HG03196 (cell line): Measurements from ENCODE around the gene CDC25B.

ENCODE experiments used
- ATAC-seq: cut with Tn5 transposase; IDR thresholded peaks from one replicate; pipeline ENCODE4 v1.9.1; 2021; ENCODE audit not compliant: unreplicated experiment

CDC25B gene

GRCh38 chr20:3802524-3803239, 6.6 kb downstream of the CDC25B start:
- ATAC-seq = no peak

DNA sequence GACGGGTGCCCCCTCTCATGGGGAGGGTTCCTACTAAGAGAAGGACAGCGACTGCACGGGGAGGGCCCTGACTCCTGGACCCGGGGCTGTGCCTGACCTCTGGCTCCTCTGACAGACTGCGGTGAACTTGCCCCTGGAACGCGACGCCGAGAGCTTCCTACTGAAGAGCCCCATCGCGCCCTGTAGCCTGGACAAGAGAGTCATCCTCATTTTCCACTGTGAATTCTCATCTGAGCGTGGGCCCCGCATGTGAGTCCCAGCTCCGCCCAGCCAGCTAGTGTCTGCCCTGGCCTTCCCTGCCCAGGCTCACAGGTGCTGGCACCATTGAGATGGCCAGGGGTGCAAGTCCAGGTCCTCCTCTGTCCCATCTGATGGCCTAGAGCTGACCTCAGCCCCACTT, 7.2 kb downstream of the CDC25B start:
- no peak for ATAC-seq

DNA sequence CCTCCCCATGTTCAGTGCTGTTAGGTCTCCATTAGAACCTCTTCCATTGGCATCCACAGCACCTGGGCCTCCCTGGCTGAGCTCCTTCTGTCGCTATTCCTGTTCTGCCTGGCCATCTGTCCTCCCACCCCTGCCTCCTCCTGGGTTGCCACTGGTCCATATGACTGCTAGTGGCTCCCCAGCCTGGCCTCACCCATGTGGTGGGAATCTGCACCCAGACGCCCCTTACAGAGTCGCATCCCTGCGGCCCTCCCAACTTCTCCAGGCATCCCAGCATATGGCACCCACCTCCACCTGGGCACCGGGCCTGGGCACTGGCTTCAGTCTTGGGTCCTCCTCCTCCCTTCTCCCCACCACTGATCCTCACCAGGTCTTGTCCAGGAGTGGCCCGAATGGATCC, 7.7 kb downstream of the CDC25B start:
- ATAC-seq = no peak

DNA sequence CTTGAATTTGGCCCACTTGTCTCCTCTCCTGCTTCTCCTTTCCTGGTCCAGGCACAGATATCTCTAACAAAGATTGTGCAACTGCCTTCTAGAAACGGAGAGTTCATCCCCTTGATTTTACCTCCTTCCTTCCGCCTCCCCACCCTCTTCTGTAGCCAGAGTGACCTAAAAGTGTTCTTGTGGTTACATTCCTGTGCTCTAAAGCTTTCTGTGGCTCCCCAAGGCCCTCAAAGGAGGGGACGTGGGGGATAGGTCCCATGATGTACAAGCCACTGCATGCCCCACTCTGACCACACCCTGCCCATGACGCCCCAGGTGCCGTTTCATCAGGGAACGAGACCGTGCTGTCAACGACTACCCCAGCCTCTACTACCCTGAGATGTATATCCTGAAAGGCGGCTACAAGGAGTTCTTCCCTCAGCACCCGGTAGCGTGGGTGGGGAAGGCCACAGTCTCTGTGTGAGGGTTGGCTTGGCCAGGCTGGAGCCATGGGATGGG, 8.2 kb downstream of the CDC25B start:
- ATAC-seq = no peak

DNA sequence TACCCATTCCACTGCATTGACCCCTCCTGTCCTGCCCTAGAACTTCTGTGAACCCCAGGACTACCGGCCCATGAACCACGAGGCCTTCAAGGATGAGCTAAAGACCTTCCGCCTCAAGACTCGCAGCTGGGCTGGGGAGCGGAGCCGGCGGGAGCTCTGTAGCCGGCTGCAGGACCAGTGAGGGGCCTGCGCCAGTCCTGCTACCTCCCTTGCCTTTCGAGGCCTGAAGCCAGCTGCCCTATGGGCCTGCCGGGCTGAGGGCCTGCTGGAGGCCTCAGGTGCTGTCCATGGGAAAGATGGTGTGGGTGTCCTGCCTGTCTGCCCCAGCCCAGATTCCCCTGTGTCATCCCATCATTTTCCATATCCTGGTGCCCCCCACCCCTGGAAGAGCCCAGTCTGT, 8.7 kb downstream of the CDC25B start:
- no peak for ATAC-seq

DNA sequence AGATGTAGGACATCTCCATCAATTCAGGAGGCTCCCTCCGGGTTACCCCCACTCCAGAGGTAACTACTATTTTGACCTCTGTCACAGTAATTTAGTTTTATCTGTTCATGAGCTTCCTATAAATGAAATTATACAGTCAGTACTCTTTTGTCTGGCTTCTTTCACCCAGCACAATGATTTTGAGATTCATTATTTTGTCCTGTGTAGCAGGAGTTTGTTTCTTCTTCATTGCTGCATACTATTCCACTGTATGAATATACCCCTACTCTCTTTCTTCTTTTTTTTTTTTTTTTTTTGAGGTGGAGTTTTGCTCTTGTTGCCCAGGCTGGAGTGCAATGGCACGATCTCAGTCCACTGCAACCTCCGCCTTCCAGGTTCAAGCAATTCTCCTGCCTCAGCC, 12.4 kb downstream of the CDC25B start:
- no peak for ATAC-seq

GRCh38 chr20:3811467-3812258, 15.6 kb downstream of the CDC25B start:
- peak; percentile 52 for ATAC-seq

- no peak for ATAC-seq
These were observed 16.2 kb downstream of the CDC25B start for GRCh38 chr20:3812259-3812681.

- ATAC-seq = no peak
These were observed 17.1 kb downstream of the CDC25B start for GRCh38 chr20:3812975-3813847.

DNA sequence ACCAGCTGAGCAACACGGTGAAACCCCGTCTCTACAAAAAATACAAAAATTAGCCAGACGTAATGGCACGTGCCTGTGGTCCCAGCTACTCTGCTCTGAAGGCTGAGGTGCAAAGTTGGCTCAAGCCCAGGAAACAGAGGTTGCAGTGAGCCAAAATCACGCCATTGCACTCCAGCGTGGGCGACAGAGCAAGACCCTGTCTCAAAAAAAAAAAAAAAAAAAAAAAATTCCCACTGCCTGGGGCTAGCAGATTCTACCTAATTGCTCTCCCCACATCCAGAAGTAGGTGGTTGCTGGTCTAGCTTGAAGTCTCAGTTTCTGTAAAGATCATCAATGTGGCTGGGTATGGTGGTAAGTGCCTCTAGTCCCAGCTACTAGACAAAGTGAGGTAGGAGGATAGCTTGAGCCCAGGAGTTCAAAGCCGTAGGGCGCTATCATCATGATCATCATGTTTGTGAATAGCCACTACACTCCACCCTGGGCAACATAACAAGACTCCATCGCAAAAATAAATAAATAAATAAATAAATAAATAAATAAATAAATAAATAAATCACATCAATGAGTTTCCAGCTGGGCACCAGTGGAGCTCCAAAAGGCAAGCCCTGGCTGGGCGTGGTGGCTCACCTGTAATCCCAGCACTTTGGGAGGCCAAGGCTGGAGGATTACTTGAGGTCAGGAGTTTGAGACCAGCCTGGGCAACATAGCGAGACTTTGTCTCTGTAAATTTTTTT, 17.9 kb downstream of the CDC25B start:
- no peak for ATAC-seq

GRCh38 chr20:3814928-3815495, 18.9 kb downstream of the CDC25B start:
- ATAC-seq = no peak

DNA sequence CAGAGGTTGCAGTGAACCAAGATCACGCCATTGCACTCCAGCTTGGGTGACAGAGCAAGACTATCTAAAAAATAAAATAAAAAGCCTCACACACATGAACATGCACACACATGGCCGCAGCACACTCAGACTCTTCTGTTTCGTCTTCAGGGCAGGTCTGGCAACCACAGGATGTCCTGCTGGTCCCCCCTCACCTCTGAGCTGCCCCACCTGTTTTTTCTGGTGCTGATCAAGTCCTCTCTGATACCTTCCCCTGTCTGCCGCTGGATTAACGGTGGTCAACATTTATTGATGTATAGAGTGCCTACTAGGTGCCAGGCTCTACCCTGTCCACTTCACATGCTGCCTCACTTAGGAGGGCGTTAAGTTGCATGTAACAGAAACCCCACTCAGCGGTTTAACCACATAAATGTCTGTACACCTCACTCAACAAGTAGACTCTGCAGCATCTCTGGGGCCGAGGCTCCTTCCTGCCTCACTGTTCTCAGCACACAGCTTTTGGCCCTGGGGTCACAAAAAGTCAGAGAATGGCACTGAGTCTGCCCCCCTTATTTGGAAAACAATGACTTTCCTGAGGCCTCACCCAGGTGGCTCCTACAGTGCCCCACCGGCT, 19.7 kb downstream of the CDC25B start:
- no peak for ATAC-seq

- ATAC-seq = no peak
These were observed 22.3 kb downstream of the CDC25B start for GRCh38 chr20:3818155-3819151.

GRCh38 chr20:3819411-3820047, 23.4 kb downstream of the CDC25B start:
- no peak for ATAC-seq

- ATAC-seq = peak; percentile 80
These were observed 24.2 kb downstream of the CDC25B start, which contains the start of gene AP5S1 for GRCh38 chr20:3820048-3820900. Gene AP5S1 (plus strand): TSS chr20:3820547. CDS start chr20:3822118, 1,571 bp downstream.

GRCh38 chr20:3820901-3821727, 25.0 kb downstream of the CDC25B start:
- no peak for ATAC-seq
